Dermis blood vessel endothelial cell (primary cell): ENCODE data around the gene LLGL1. TPM values are rescaled to one million over a fixed set of nuclear protein-coding genes. Genes with fewer than 3 reads are reported as not detected.

Experiments
- DNase-seq: peaks from one replicate; pipeline ENCODE4 v3.0.0; 2010
- total RNA-seq: library from RNA; depleted of rRNA; stranded (reverse); fragments of >200 nt; gene quantifications from 2 replicates; pipeline ENCODE4 v1.2.3, GENCODE V29; 2014

Gene LLGL1
- 27.9 and 40.0 TPM in 2 replicates for total RNA-seq

DNA sequence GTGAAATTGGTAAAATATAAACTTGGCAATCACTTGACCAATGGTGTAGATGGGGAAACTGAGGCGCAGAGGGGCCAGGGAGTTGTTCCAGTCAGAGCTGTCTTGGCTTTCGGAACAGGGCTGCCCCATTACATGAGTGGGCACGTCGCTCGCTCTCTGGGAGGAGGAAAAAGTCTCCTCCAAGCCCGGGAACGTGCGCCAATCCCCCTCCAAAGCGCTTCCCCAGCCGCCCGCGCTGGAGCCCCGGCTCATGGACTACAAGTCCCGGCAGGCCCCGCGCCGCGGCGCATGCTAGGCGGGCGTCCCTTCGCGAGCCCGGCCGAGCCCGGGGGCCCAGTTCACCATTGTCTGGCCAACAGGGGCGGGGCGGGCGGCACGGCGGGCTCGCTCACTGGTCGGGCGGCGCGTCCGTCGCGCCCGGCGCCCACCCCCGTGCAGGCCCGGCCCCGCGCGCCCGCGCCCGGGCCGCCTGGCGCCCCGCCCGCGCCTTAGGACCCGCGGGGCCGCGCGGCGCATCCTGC lies at the start of gene LLGL1:
TSS of gene LLGL1 (plus strand) at position 515 of the 521 bp plus-strand sequence. CDS start 48 bp downstream, outside the sequence.
- DNase-seq, result peak; percentile 97

DNA sequence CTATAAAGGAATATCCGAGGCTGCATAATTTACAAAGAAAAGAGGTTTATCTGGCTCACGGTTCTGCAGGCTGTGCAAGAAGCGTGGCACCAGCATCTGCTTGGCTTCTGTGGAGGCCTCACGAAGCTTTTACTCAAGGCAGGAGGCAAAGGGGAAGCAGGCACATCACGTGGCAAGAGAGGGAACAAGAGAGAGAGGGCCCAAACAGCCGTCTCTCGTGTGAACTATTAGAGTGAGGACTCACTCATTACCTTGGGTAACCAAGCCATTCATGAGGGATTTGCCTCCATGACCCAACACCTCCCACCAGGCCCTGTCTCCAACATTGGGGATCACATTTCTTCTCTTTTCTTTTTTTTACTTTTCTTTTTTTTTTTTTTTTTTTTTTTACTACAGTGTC lies 49.3 kb upstream of the LLGL1 start:
- DNase-seq, result no peak

DNA sequence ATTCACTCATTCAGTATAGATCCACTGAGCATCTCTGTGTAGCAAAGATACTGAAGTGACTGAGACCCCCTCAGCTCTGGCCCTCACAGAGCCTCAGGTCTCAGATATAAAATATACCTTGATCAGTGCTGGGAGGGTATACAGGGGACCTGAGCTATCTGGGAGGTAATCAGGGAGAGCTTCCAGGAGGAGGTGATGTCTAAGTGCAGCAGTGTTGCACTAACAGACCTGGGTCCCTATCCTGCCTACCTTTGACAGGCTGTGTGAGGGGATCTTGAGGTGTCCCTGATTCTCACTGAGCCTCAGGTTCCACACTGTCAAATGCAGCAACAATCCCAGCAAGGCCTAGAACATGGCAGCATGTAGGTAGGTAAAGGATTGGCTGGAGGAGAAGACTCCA lies 48.3 kb upstream of the LLGL1 start:
- DNase-seq, result no peak

DNA sequence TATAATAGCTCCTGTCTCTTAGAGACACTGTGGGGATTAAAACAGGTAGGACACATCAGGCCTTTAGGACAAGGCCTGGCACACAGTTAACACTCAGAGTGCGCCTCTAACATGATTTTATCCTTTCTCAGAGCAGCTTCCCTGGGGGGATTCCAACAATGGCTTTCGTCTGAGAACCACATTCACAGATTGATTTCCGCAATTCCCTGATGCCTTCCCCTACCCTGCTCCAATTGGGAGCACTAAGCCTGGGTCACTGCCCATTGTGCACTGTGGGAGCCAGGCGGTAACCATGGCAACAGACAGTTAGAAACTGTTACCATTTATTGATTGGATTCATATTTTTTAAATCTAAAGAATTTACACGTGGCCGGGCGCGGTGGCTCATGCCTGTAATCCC lies 47.7 kb upstream of the LLGL1 start:
- no peak for DNase-seq

DNA sequence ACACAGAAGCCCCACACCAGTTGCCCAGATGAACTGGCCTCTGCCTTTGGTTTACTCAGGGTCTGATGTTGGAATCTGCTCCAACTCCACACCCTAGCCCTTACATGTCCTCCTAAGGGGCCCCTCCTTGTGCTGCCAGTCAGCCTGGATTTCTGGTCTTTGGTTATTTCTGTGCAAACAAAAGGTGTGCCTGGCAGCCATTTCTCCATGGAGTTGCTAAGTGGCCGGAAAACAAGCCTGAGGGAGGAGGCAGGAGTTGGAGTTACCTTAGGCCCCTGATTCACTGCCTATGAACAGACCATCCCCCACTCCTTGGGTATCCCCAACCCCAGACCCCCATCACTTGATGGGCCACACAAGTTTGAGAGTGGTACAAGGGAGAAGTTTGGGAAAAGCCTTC lies 46.2 kb upstream of the LLGL1 start:
- no peak for DNase-seq

DNA sequence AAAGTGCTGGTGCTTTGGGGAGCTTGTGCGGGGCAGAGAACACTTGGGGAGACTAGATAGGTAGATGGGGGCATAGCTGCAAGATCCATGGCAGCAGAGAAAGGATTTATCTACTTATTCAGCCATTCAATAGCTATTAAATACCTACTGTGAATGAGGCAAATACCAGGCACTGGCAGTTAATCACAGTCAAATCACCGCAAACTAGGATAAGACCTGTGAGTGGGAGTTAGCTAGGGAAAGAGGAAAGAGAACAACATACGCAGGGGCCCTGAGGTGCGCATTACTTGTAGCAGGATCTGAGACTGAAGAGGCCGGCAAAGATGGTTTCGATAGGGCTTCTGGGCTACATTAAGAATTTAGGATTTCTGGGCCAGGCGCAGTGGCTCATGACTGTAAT lies 45.6 kb upstream of the LLGL1 start:
- DNase-seq, result no peak

DNA sequence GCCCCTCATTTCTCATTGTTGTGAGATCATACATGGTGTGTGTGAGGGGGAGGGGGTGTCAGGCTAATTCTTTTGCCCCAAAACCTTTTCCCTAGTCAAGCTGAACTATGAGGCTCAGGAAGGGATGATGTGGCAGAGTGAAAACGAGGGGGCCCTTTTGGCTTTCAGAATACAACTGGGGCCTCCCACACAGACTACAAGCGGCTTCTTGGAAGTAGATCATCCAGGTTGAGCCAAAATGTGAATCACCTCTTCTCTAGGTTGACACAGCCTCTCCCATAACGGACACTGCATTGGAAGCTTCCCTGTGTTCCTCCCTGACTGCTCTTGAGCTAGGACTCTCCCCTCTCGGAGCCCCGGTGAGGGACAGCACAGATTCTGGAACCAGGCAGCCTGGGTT lies 44.1 kb upstream of the LLGL1 start:
- no peak for DNase-seq

DNA sequence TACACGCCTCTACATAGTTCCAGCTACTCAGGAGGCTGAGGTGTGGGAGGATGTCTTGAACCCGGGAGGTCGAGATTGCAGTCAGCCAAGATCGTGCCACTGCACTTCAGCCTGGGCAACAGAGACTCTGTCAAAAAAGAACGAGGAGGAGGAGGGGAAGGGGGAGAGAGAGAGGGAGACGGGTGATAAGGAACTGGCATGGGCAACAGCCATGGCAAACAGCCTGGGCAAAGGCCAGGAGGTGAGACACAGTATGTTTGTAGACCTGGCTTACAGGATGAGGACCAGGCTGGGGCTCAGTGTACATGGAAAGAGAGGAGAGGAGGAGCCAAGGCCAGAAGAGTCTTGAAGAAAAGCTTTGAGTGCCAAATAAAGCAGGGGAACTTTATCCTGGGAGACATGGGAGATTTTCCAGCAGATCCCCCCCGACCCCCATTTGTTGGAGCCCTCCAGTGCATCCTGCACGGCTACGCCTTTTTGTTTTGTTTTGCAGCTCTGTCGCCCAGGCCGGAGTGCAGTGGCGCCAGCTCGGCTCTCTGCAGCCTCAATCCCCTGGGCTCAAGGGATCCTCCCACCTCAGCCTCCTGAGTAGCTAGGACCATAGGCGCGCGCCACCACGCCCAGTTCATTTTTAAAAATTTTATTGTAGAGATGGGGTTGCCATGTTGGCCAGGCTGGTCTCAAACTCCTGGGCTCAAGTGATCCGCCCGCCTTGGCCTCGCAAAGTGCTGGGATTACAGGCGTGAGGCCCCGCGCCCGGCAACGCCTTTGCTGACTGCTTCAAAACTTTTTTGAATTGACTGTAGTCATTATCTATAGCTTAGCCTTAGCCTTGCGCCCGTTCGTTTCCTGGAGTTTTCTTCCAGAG lies 43.1 kb upstream of the LLGL1 start:
- DNase-seq, result peak; percentile 26

DNA sequence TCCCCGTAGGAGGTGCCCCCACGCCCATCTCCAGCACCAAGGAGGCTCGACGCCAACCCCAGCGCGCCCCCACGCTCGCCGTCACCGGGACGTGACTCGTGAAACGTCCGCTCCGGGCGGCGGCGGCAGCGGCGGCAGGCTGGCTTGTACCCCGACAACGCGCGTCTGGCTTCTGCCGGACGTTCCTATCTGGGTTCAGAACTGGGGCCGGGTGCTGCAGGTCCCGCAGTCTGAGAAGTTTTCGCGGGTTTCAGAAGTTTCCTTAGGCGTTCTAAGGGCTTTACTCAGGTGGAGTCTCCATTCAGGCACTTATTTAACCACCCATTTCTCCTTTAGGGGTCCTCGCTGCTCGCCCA lies 42.5 kb upstream of the LLGL1 start:
- peak; percentile 87 for DNase-seq

DNA sequence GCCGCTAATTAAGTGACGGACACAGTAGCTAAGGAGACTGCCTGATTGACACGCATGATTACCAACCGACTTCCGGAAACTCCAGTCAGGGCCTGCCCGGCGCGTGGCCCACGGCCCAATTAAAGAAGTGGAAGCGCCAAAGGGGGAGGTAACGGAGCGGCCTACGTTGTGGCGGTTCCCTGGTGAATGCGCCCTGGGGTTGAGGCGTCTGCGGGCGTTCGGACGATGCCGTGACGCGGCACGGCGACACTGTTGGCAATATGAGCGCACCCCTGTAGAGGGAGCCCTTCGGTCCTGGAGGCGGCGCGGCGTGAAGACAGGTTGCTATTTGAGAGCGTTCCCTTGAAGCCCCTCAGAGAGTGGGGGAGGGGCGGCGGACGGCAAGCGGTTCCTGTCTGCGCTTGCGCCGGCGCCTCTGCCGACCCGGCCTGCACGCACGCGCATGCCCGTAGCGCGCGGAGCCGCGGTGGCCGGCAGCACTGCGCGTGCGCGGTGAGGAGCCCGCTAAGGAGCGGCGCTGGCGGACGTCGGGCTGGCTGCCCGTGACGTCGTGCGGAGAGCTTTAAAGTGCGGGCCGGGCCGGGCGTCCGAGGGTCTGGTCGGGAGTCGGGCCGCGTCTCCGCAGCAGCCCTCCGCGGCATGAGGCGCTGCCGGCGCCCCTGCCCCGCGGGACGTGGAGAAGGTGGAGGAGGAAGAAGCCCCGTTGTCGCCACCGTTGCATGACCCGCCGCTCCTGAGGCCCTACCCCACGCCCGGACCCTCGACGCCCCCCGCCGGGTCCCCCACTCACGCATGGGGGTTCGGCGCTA lies 41.9 kb upstream of the LLGL1 start, which contains the start of gene ALKBH5:
TSS of gene ALKBH5 (plus strand) at position 495 of the 809 bp plus-strand sequence. CDS start 416 bp downstream, outside the sequence.
- DNase-seq, result peak; percentile 100

DNA sequence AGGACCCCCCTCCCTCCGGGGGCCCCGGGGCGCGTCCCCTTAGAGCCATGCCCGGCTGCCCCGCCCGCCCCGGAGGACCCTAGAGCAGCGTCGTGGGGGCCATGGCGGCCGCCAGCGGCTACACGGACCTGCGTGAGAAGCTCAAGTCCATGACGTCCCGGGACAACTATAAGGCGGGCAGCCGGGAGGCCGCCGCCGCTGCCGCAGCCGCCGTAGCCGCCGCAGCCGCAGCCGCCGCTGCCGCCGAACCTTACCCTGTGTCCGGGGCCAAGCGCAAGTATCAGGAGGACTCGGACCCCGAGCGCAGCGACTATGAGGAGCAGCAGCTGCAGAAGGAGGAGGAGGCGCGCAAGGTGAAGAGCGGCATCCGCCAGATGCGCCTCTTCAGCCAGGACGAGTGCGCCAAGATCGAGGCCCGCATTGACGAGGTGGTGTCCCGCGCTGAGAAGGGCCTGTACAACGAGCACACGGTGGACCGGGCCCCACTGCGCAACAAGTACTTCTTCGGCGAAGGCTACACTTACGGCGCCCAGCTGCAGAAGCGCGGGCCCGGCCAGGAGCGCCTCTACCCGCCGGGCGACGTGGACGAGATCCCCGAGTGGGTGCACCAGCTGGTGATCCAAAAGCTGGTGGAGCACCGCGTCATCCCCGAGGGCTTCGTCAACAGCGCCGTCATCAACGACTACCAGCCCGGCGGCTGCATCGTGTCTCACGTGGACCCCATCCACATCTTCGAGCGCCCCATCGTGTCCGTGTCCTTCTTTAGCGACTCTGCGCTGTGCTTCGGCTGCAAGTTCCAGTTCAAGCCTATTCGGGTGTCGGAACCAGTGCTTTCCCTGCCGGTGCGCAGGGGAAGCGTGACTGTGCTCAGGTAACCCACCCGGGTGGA lies 41.0 kb upstream of the LLGL1 start:
- peak; percentile 53 for DNase-seq

DNA sequence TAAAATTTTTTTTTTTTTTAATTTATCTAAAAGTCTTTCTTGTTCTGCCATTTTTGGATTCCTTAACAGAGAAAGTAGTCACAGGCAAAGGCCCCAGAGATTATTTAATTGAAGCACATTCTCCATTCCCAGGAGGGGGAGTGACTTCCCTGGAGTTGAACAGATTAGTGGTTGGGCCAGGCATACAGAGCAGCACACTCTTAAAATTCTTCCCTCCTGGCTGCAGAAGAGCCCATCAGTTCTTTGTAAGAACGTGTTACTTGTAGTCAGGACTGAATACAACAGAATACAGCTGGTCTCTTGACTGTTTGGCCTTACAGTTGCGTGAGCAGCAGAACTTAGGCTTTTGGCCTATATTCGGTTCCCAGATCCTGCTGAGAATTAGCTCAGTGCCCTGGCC lies 40.0 kb upstream of the LLGL1 start:
- DNase-seq, result peak; percentile 30

DNA sequence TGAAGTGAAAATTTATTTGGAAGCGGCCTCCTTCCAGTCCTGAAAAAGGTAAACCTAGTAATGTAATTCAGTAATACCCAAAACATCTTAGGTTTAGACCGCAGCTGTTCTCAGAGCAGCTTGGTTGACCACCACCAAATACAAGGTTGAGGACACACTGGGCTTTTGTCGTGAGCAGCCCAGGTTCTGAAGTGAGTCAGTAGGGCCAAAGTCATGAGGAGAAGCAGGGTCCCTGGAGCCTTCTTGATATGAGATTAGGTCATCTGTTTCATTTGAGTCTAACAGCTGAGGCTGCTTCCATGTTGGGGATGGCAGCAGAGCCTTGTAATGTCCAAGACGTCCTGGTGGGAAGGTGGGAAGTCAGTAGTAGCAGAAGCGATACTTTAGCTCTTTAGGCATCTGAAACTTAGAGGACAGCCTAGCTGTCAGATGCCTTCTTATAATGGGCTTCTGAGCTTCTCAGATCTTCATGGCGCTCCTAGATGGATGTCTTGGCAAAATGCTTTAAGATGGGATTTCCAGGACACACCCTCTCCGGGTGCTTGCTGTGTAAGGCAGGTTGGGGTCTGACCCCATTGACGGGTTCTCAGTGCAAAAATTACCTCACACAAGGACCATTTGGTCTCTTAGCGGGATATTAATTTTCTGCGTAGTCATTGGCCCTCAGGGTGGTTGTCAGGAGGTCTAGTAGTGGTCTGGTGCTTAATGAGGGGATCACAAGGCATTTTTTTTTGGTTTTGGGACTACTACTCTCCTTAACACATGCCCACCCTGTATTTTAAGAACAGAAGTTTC lies 39.4 kb upstream of the LLGL1 start:
- DNase-seq, result peak; percentile 50

DNA sequence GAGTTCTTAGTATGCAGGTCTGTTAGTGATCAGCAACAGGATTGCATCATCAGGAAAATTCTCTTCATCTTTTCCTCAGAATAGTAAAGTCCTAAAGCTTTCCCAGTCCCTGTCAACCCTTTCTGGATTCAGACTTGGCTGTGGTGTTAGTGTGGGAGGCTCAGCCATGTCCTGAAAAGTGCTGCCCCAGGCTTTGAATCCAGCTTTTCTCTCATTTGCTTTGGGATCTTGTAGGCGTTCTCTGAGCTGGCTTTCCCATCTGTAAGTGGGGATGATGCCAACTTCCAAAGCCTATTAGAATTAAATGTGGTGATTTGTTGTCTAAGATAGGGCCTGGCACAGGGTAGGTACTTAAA lies 38.8 kb upstream of the LLGL1 start:
- DNase-seq, result peak; percentile 17

DNA sequence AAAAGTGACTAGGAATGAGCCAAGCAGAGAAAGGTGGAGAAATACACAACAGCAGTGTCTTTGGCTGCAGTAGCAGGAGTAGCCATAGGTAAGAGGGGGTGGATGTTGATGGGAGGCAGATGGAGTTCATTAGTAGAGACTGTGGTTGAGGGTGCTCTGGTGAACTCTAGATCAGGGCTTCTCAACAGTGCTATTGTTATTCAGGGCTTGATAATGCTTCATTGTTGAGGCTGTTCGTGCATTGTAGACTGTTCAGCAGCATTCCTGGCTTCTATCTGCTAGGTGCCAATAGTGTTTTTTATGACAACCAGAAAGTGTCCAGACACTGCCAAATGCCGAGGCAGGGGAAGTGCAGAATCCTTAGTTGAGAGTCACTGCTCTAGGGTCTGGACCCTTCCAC lies 38.2 kb upstream of the LLGL1 start:
- DNase-seq, result peak; percentile 24

DNA sequence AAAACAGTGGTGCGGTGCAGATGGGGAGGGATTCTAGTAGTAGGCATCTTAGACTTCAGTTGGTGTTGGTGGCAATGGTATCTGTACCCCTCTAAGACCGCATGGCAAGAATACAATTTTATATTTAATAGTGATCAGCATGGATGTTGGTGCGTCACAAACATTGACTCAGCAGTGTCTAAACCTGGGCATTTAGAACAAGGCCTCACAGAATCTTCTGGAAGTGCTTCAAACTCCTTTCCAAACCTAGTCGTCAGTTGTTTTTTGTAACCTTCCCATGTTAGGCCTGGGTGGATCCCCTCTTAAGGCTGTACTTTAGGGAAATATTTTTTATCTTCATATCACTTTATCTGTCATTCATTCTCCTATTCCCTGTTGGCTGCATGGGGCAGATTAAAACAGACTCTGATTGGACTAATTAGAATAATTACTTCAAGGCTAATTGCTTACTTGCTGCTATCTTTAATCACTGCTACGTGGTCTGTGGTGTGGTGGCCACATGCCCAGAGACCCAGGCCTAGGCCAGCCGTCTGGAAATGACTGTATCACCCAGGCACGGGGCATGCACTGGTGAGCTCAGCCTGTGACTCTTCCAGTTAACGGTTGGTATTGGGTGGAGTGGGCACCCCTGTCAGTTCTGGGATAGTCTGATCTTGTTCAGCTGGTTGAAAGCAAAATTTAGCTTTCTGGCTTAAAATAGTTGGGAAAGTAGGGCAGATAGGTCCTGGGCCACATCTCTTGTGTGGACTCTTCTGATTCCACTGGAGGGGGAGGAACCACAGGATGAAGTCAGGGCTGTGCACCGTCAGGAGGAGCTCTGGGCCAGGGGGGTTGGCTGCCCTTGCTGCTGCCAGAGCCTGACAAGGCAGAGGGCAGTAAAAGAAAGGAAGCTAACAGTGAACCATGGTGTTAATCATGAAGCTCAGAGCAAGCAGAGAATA lies 37.3 kb upstream of the LLGL1 start:
- DNase-seq, result peak; percentile 65

DNA sequence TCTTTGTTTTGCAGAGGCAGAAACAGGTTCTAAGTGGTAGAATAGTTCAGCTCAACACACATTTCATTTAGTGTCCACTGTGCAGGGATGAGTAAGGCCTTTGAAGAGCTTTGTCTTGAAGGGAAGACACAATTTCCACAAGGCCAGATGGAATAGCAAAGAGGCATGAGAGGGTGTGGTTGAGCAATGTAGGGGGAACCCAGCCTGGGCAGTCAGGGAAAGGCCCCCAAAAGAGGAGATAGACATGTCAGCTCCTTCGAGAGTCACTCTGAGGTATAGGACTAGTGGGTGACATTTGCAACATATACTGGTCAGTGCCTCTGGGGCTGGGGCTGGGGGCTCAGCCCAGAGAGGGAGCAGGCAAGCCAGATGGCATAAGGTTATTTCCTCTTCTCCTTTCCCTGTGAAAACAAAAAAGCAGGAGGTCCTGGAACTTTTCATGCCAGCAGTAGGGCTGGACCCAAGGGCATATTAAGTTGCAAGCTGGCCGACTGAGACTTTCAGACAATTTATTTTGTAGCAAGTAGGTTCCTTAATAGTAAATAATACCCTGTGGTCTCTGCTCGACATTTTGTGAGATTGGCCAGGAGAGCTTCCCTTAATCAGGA lies 34.7 kb upstream of the LLGL1 start:
- no peak for DNase-seq

DNA sequence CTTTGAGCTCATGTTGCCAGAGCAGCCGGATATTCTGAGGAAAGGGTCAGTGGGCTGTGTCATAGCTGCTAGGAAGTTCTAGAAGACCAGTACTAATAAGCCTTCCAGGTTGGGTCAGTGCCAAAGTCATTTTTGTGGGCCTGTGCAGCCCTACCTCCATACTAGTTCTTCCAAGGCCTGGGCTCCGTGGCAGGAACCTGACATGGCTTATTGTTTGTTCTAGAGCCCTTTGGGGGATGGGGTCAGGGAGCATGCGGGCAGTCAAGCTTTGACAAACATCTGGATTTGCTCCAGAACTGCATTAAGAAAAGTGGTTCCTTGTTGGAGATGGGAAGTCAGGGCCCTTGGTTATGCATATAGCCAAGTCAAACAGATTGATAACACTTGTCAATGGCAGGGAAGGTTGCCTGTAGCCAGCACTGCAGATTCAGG lies 34.2 kb upstream of the LLGL1 start:
- DNase-seq, result peak; percentile 92

DNA sequence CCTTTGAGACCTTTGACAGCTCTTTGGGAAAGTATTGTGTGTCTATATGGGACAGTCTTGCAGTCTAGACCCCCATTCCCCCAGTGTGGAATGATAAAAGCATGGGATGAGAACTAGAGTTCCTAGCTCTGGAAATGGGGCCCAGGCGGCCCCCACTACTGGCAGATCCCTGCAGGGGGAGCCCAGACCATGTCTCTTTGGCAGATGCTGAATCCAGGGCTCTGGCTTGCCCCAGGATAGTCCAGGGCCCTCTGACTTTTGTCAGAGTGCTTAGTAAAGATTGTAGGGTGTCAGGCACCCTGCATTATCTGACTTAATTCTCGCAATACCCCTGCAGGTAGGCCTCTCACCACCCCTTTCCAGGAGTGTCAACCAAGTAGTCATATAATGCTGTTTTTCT lies 33.5 kb upstream of the LLGL1 start:
- peak; percentile 39 for DNase-seq

DNA sequence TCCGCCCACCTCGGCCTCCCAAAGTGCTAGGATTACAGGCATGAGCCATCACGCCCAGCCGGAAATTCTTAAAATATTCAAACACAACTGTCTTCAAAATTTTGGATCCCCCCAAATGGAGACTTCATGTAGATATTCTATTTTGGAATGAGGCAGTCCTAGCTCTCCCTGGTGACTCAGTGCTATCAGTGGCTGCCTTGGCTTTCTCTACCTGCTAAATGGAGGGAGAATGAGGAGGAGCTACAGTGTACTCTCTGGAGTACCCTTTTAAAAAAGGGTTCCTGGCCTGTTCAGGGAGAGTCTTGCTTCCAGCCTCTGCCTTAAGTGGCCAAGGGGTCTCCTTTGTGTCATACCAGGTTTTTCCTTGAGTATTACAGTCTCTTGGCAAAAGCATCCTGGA lies 31.0 kb upstream of the LLGL1 start:
- DNase-seq, result no peak
